Ishikawa (cell line): ENCODE results near the gene SOX15.

Experiments
- EP300 ChIP-seq: IDR thresholded peaks from 2 replicates; pipeline ENCODE4 v1.6.1; 2012; ENCODE audit warnings: borderline replicate concordance
- NFIC ChIP-seq: IDR thresholded peaks from 2 replicates; pipeline ENCODE4 v1.6.1; 2012
- RAD21 ChIP-seq: IDR thresholded peaks from 2 replicates; pipeline ENCODE4 v1.6.1; 2012; ENCODE audit warnings: low read depth
- TAF1 ChIP-seq: IDR thresholded peaks from 2 replicates; pipeline ENCODE4 v1.6.1; 2012; ENCODE audit warnings: low read depth, mild to moderate bottlenecking

DNA sequence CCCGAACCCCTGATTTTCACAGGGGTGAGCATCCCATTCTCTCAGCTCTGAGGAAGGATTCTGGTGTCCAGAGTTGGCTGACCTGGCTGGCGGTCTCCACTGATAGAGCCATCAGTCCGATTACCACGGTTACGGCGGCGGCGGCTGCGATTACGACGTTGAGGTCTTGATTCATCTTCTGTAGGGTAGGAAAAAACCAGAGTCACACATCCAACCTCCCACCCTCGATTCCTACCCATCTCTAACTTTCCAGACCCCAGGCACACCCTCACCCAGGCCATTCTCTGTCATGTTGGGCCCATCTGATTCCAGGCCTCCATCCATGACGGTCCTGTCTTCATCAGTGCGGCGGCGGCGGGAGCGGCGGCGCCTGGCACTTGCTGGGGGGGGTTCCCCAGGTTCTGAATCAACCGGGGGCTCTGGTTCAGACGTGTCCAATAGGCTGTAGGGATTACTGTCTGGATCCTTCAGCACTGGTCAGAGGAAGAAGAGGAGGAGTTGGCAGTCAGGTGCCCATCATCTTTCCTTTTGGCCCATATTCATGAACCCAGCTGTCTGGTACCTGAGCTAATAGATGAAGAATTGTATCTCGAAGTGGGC lies 2.6 kb upstream of the SOX15 start:
- TF ChIP-seq TAF1 (no peak), RAD21 (no peak), NFIC (no peak), EP300 (no peak)
